Measurements from ENCODE around the gene AGXT. TPM values are rescaled to one million over a fixed set of nuclear protein-coding genes. Genes with fewer than 3 reads are reported as not detected.

AGXT gene
- total and polyA plus RNA-seq, 5 donors, result 0.14 TPM; not detected in 4

DNA sequence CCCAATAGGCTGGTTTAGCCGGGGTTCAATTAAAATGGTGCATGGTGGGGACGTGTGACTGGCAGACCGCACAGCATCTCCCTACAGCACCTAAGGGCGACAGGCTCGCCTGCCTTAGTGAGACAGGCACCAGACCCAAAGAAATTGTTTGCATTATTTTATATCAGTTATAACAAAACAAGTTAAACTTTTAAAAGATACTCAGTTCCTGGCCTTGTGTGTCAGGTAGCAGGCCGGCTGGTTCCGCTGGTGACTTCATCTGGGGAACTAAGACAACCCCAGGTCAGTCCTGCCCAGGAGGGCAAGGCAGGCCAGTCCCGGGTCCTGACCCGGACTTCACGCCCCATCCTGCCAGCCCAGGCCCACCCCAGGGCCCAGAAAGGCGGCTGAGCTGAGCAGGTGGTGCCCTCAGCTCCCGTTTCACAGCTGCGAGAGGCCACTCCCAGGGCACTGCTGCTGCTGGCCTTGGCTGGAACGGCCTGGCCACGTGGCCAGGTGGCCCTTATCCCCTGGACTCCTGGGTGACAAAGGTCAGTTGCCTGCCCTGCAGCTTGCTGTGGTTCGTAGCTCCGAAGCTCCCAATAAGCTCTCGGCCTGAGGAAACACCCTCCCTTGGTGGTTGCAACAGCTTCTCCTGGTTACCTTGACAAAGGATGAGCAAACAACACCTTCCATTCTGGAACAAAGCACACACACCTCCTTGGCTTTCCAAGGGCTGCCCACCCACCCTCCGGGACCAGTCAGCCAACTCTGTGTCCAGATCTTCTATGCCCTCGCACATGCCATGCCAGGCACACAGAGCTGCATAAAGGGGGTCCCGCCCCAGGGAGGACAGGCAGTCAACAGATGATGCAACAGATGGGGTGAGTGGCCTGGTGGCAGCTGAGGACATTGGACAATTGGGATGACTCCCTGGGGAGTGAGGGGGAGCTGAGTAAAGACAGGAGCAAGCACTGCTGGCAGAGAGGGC is 11.3 kb upstream of the AGXT start:
- ATAC-seq, result no peak
- Histone ChIP-seq H3K27me3 (ENCODE audit: control insufficient read depth, insufficient read depth) (no peaks in the 10 kb centered on the region), H3K4me3 (ENCODE audit: low read length) (no peak overlapping the region), H3K4me1 (ENCODE audit: control insufficient read depth, insufficient read depth, low read length) (no peaks in the 10 kb centered on the region), H3K27ac (ENCODE audit: low read length) (no peak overlapping the region), H3K9me3 (ENCODE audit: control insufficient read depth, low read length) (no peaks in the 10 kb centered on the region)
- 80% methylated on average over 21 of the region's 21 CpGs for WGBS
- intact Hi-C loops (cut with DNase I), result loop anchor here in 1 of 4 donors (10.0 kb wide), 2 partner anchors 127 to 357 kb away; no protein-coding TSS in a partner anchor
- DNase-seq, result peak in 1 of 3 donors; percentile 39

DNA sequence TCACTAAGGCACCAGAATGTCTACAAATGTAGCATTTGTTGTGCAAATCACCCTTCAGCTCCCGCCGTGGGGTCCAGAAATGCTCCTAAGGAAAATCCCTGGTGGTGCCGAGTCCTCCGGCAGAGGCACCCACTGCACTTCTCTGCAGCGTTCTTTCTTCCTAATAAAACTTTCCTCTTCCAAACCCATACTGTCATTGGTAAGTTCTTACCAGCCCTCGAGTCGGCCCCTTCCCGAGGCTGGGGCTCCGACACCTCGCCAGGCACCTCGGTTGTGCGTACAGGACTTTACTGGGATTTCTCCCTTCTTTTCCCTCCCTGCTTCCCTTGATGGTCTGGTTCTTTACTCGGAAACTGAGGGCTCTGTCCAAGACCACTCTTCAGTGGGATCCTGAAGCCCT is 10.3 kb upstream of the AGXT start:
- Histone ChIP-seq H3K27ac (ENCODE audit: low read length) (no peak overlapping the region), H3K27me3 (ENCODE audit: control insufficient read depth, insufficient read depth) (no peaks in the 10 kb centered on the region), H3K9me3 (ENCODE audit: control insufficient read depth, low read length) (no peaks in the 10 kb centered on the region), H3K4me3 (ENCODE audit: low read length) (no peak overlapping the region), H3K4me1 (ENCODE audit: control insufficient read depth, insufficient read depth, low read length) (no peaks in the 10 kb centered on the region)
- WGBS, result 81% methylated on average over 13 of the region's 13 CpGs
- DNase-seq (no peak), ATAC-seq (no peak)
- intact Hi-C loops (cut with DNase I), result loop anchor here in 1 of 4 donors (10.0 kb wide), 2 partner anchors 126 to 356 kb away; no protein-coding TSS in a partner anchor

DNA sequence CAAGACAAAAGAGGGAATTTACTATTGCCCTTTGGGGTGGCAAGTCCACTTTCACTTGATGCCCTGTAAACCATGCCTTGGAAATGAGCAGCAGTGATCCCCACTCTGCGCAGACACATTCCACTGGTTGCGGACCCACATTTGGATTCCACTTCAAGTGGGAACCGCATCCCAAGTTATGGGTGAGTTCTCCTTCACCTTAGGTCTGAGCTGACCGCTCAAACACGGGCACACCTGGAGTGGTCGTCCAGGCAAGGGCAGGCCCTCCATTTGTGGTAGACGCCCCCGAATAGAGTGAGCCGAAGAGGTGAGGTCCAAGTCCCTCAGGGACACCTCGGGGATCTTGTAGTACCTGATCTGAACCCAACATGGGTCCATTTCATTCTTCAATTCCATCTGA is 9.8 kb upstream of the AGXT start:
- Histone ChIP-seq H3K4me3 (ENCODE audit: low read length) (no peak overlapping the region), H3K27ac (ENCODE audit: low read length) (no peak overlapping the region), H3K27me3 (ENCODE audit: control insufficient read depth, insufficient read depth) (no peaks in the 10 kb centered on the region), H3K9me3 (ENCODE audit: control insufficient read depth, low read length) (no peaks in the 10 kb centered on the region), H3K4me1 (ENCODE audit: control insufficient read depth, insufficient read depth, low read length) (no peaks in the 10 kb centered on the region)
- no peak for ATAC-seq
- intact Hi-C loops (cut with DNase I), result loop anchor here in 1 of 4 donors (10.0 kb wide), 2 partner anchors 126 to 356 kb away; no protein-coding TSS in a partner anchor
- DNase-seq, result peak in 1 of 3 donors; percentile 31
- 87% methylated on average over 10 of the region's 10 CpGs for whole genome bisulfite sequencing

DNA sequence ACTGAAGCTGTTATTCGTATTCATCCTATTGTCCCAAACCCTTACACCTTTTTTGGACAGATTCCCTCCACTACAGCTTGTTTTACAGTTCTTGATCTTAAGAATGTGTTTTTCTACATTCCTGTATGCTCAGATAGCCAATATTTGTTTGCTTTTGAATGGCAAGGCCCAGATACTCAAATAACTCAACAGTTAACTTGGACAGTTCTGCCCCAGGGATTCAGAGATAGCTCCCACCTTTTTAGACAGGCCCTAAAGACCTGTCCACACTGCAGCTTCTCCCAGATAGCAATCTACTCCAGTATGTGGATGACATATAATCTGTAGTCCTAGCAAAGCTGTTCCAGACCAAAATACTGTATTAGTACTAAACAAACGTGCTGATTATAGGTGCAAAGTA is 7.1 kb upstream of the AGXT start:
- no peaks in the 10 kb centered on the region for H3K9me3 ChIP-seq (ENCODE audit: control insufficient read depth, low read length)
- no peaks in the 10 kb centered on the region for H3K4me1 ChIP-seq (ENCODE audit: control insufficient read depth, insufficient read depth, low read length)
- WGBS, result 86% methylated on average over 2 of the region's 2 CpGs
- no peaks in the 10 kb centered on the region for H3K27me3 ChIP-seq (ENCODE audit: control insufficient read depth, insufficient read depth)
- no peak for DNase-seq
- no peak for ATAC-seq
- no peak overlapping the region for H3K4me3 ChIP-seq (ENCODE audit: low read length)
- H3K27ac ChIP-seq (ENCODE audit: low read length), result no peak overlapping the region
- intact Hi-C loops (cut with DNase I), result loop anchor here in 1 of 4 donors (10.0 kb wide), 1 partner anchor 203 kb away; no protein-coding TSS in a partner anchor

DNA sequence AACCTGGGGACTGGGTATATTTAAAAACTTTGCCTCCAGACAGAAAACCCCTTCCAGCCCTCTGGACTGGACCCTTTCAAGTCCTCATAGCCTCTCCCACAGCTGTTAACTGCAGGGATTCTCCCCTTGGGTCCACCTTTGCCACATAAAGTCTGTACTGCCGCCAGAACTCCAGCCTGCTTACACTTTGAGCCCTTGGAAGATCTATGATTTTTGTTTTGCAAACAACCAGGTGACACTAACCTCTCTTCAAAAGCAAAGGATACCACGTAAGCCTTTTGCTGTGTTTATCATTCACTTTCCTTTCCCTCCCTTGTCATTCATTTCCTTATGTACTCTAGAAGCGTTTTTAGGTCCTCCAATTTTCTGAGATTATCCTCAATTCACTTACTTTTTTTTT is 4.1 kb upstream of the AGXT start:
- H3K27ac ChIP-seq (ENCODE audit: low read length), result no peak overlapping the region
- intact Hi-C loops (cut with DNase I), result loop anchor here in 1 of 4 donors (10.0 kb wide), 1 partner anchor 200 kb away; no protein-coding TSS in a partner anchor
- H3K4me3 ChIP-seq (ENCODE audit: low read length), result no peak overlapping the region
- WGBS, result 76% methylated on average over 3 of the region's 3 CpGs
- H3K27me3 ChIP-seq (ENCODE audit: control insufficient read depth, insufficient read depth), result no peaks in the 10 kb centered on the region
- H3K4me1 ChIP-seq (ENCODE audit: control insufficient read depth, insufficient read depth, low read length), result no peaks in the 10 kb centered on the region
- DNase-seq, result no peak
- no peaks in the 10 kb centered on the region for H3K9me3 ChIP-seq (ENCODE audit: control insufficient read depth, low read length)
- no peak for ATAC-seq

DNA sequence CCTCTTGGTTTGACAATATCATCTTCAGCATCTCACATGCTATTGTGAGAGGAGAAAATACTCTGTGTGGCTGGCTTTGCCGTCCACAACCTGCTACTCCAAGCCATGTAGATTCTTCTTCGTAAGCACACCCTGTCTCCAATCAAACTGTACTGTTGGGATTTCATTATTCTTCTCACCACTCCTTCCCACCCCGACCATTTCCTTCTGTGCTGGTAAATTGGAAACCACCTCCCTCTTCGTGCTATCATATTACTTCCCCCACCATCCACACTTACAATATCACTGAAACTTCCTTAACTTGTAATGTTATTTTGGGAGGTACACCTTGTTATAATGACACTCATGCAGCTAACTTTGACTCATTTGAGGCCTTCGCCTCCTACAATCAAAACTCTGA is 3.2 kb upstream of the AGXT start:
- Histone ChIP-seq H3K27me3 (ENCODE audit: control insufficient read depth, insufficient read depth) (no peaks in the 10 kb centered on the region), H3K4me3 (ENCODE audit: low read length) (no peak overlapping the region), H3K4me1 (ENCODE audit: control insufficient read depth, insufficient read depth, low read length) (no peaks in the 10 kb centered on the region), H3K27ac (ENCODE audit: low read length) (no peak overlapping the region), H3K9me3 (ENCODE audit: control insufficient read depth, low read length) (no peaks in the 10 kb centered on the region)
- WGBS, result 73% methylated on average over 5 of the region's 5 CpGs
- ATAC-seq (no peak), DNase-seq (no peak)
- intact Hi-C loops (cut with DNase I), result loop anchor here in 1 of 4 donors (10.0 kb wide), 1 partner anchor 199 kb away; no protein-coding TSS in a partner anchor

DNA sequence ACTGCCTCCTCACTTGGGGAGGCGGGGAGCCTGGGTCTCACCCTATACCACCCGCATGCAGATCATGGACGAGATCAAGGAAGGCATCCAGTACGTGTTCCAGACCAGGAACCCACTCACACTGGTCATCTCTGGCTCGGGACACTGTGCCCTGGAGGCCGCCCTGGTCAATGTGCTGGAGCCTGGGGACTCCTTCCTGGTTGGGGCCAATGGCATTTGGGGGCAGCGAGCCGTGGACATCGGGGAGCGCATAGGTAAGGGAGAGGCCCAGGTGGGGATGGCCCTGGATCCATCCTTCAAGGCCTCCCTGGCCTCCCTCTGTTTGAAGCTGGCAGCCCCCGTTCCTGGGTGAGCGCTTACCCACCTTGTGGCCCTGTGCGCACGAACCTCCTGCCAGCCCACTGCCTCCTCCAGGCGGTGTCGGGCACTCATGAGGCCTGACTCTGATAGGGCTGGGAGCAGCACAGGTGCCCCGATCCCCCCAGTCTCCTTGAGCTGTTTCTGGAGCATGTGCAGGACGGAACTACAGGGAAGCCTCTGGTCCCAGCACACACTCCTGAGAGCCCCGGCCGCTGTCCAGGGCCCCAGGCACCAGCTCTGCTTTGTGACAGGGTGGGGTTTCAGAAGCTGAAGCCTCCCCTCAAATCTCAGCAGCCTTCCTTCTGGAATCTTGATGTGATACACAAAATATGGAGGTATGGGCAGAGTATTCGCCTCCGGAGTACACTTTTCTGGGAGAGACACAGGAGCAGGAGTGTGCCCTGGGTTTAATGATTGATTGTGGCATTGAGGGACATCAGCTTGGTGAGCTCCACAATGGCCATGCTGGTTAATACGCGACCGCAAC is 708 bp downstream of the AGXT start:
- H3K27ac ChIP-seq (ENCODE audit: low read length), result no peak overlapping the region
- peak in 1 of 3 donors; percentile 28 for DNase-seq
- no peaks in the 10 kb centered on the region for H3K9me3 ChIP-seq (ENCODE audit: control insufficient read depth, low read length)
- no peak overlapping the region for H3K4me3 ChIP-seq (ENCODE audit: low read length)
- WGBS, result 87% methylated on average over 25 of the region's 25 CpGs
- no peaks in the 10 kb centered on the region for H3K4me1 ChIP-seq (ENCODE audit: control insufficient read depth, insufficient read depth, low read length)
- ATAC-seq, result no peak
- intact Hi-C loops (cut with DNase I), result loop anchor here in 1 of 4 donors (10.0 kb wide), 1 partner anchor 195 kb away; no protein-coding TSS in a partner anchor
- no peaks in the 10 kb centered on the region for H3K27me3 ChIP-seq (ENCODE audit: control insufficient read depth, insufficient read depth)

DNA sequence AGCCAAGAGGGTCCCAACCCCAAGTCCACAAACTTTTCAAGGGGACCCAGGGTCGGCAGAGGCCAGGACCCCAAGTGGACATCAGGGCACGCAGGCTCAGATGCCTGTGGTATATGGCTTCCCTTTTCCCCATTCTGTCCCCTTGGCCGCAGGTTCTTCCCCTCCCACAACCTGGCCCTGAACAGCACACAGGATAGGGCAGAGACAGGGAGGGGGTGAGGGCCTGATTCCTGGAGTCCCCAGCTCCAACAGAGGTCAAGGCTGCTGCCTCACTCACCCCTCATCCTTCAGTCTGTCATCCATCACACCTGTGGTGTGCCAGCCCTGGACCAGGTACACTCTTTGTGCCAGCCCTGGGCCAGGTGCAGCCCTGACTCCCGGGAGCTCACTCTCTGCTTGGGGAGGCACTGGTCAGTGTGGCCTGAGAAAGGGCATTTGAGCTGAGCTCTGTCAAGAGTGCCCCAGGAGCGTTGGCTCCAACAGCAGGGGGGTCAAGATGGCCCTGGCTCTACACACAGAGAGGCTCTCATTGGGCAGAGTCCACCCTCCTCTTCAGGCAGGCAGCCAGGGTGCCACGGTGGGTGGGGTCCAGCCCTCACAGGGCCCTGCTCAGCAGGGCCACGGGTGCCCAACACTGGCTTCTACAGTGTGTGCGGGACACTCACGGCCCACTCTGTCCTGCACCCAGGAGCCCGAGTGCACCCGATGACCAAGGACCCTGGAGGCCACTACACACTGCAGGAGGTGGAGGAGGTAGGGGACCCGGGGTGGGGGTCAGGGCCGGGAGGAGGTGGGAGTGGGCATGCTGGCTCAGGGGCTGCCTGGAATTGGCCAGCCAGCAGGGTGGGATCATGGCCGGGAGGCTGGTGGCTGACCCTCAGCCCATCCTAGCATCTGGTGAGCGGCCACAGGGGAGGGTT is 1.6 kb downstream of the AGXT start:
- no peak overlapping the region for H3K27ac ChIP-seq (ENCODE audit: low read length)
- ATAC-seq, result no peak
- peak in 1 of 3 donors; percentile 37 for DNase-seq
- intact Hi-C loops (cut with DNase I), result loop anchor here in 1 of 4 donors (10.0 kb wide), 1 partner anchor 195 kb away; no protein-coding TSS in a partner anchor
- no peaks in the 10 kb centered on the region for H3K27me3 ChIP-seq (ENCODE audit: control insufficient read depth, insufficient read depth)
- no peaks in the 10 kb centered on the region for H3K9me3 ChIP-seq (ENCODE audit: control insufficient read depth, low read length)
- WGBS, result 87% methylated on average over 15 of the region's 15 CpGs
- no peaks in the 10 kb centered on the region for H3K4me1 ChIP-seq (ENCODE audit: control insufficient read depth, insufficient read depth, low read length)
- no peak overlapping the region for H3K4me3 ChIP-seq (ENCODE audit: low read length)

DNA sequence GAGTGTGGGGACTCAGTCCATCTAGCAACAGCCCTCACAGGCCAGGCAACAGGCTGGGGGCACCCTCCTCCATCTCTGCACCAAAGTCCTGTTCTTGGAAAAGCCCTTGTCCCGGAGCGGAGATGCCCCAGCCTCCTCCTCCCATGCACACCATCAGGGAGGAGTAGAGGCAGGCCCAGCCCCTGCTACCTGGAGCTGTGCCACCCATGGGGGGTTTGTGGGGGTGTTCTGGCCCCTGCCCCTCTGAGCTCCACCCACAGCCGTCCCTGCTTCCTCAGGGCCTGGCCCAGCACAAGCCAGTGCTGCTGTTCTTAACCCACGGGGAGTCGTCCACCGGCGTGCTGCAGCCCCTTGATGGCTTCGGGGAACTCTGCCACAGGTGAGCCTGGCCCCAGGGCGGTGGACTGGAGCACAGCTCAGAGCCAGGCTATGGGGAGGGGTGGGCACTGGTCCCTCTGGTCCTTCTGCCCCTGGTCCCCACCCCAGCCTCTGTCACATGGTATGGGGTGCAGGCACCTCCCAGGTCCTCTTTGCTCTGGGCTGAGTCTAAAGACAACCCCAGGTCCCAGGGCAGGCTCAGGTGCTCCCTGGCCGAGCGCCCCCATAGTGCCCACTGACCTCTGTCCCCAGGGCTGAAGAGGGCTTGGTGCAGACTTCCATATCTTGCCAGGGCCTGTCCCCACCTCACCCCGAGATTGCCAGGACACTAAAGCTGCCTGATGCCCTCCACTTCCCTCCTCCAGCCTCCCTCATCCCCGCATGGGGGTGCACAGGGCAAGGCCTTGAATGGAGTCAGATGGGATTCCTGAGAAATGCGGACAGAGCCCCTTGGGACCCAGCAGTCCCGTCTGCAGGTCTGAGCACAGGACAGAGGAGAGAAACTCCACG is 2.7 kb downstream of the AGXT start:
- H3K27ac ChIP-seq (ENCODE audit: low read length), result no peak overlapping the region
- 79% methylated on average over 16 of the region's 16 CpGs for WGBS
- intact Hi-C loops (cut with DNase I), result no loop called here
- no peaks in the 10 kb centered on the region for H3K4me1 ChIP-seq (ENCODE audit: control insufficient read depth, insufficient read depth, low read length)
- H3K9me3 ChIP-seq (ENCODE audit: control insufficient read depth, low read length), result no peaks in the 10 kb centered on the region
- H3K4me3 ChIP-seq (ENCODE audit: low read length), result no peak overlapping the region
- DNase-seq, result peak in 1 of 3 donors; percentile 49
- H3K27me3 ChIP-seq (ENCODE audit: control insufficient read depth, insufficient read depth), result no peaks in the 10 kb centered on the region
- no peak for ATAC-seq

Data from right cardiac atrium (tissue), 5 donors.